ENCODE results near the gene OPTC. TPM values are rescaled to one million over a fixed set of nuclear protein-coding genes. Genes with fewer than 3 reads are reported as not detected.

The OPTC gene
- total RNA-seq, 2 experiments from 2014 or later = not detected

DNA sequence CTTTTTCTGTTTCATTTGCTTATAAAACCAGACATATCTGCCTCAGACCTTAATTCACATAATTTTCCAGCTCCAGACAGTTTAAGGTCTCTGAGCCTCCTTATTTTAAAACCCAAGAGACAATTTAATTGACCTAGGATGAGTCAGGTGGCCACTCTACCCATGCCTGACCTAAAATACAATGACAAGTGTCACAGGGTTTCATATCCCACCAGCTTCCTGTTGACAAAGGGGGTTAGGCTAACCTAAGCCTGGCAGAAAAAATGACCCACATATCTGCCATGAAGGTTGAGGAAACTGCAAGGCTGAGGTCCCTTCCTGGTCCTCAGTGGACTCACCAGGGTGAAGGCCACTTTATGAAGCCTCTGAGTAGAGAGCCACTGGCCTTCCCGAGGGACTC is 52.3 kb downstream of the OPTC start:
- no peaks in the 10 kb centered on the region for H3K9me3 Mint-ChIP-seq
- no peak overlapping the region for H3K27ac Mint-ChIP-seq
- DNase-seq = no peak
- H3K27me3 Mint-ChIP-seq = peaks cover 2% of the 10 kb centered on the region
- ChIA-PET CTCF (interaction anchor here (1.2 kb wide), 1 partner anchor 43 kb away, joined by 3 read pairs; no protein-coding TSS in a partner anchor), POLR2A (interaction anchor here (0.6 kb wide), 1 partner anchor 35 kb away, joined by 3 read pairs; no protein-coding TSS in a partner anchor)
- H3K4me1 Mint-ChIP-seq (ENCODE audit: low read depth) = no peaks in the 10 kb centered on the region
- no peak overlapping the region for H3K4me3 Mint-ChIP-seq
- no peaks in the 10 kb centered on the region for H3K36me3 Mint-ChIP-seq
- intact Hi-C loops (cut with micrococcal nuclease) = no loop called here

GRCh38 chr1:203547147-203547546 is 53.2 kb downstream of the OPTC start:
- peaks cover 2% of the 10 kb centered on the region for H3K27me3 Mint-ChIP-seq
- no peaks in the 10 kb centered on the region for H3K9me3 Mint-ChIP-seq
- H3K27ac Mint-ChIP-seq = no peak overlapping the region
- ChIA-PET POLR2A (no interaction called here), CTCF (interaction anchor here (1.0 to 1.2 kb wide), 2 partner anchors 44 to 155 kb away, joined by 3 to 4 read pairs; no protein-coding TSS in a partner anchor)
- DNase-seq = no peak
- no peak overlapping the region for H3K4me3 Mint-ChIP-seq
- H3K36me3 Mint-ChIP-seq = no peaks in the 10 kb centered on the region
- H3K4me1 Mint-ChIP-seq (ENCODE audit: low read depth) = no peaks in the 10 kb centered on the region
- intact Hi-C loops (cut with micrococcal nuclease) = no loop called here

DNA sequence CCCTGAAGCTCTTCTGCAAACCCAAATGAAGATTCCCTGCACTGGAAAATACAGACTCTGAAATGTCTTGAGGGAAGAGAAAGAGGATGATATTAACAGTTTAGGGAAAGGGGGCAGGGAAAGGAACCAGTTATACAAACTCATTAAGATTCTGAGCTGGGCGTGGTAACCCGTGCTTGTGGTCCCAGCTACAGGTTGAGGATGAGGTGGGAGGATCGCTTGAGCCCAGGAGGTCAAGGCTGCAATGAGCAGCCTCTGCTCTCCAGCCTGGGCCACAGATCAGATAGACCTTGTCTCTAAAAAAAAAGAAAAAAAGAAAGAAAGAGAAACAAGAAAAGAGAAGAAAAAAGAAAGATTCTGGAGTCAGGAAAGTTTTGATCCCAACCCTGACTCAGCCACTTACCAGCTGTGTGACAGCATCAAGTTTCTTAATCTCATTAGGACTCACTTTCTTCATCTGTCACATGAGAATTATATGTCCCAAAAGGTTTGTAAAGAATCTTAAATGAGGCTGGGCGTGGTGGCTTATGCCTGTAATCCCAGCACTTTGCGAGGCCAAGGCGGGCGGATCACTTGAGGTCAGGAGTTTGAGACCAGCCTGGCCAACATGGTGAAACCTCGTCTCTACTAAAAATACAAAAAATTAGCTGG is 53.9 kb downstream of the OPTC start:
- Mint-ChIP-seq H3K27ac (no peak overlapping the region), H3K36me3 (no peaks in the 10 kb centered on the region), H3K27me3 (peaks cover 2% of the 10 kb centered on the region), H3K4me1 (ENCODE audit: low read depth) (no peaks in the 10 kb centered on the region), H3K9me3 (no peaks in the 10 kb centered on the region), H3K4me3 (no peak overlapping the region)
- no peak for DNase-seq
- ChIA-PET POLR2A (interaction anchor here (0.6 kb wide), 1 partner anchor 41 kb away, joined by 3 read pairs; no protein-coding TSS in a partner anchor), CTCF (interaction anchor here (1.0 to 1.2 kb wide), 2 partner anchors 44 to 154 kb away, joined by 3 to 4 read pairs; no protein-coding TSS in a partner anchor)
- intact Hi-C loops (cut with micrococcal nuclease) = no loop called here

DNA sequence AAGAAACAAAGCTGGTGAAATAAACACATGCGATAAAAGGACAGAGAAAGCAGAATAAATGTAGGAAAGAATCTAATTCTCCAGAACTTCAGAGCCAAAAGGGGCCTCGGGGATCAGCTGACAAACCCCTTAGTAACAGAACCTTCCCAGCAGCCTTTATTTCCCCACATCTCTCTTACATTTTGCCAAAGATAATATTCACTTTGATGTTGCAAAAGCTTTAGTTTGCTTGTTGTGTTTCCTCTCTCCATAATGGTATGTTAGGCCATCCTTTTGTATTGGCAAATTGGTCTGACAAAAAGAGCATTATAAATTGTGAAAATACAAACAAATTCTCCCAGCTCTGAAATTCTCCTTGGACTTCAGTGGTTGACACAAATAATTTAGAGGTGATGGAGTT is 54.9 kb downstream of the OPTC start:
- Mint-ChIP-seq H3K27ac (no peak overlapping the region), H3K9me3 (no peaks in the 10 kb centered on the region), H3K36me3 (no peaks in the 10 kb centered on the region), H3K27me3 (peaks cover 2% of the 10 kb centered on the region), H3K4me1 (ENCODE audit: low read depth) (no peaks in the 10 kb centered on the region), H3K4me3 (no peak overlapping the region)
- POLR2A ChIA-PET = no interaction called here
- intact Hi-C loops (cut with micrococcal nuclease) = no loop called here
- CTCF ChIA-PET = interaction anchor here (0.9 kb wide), 1 partner anchor 153 kb away, joined by 3 read pairs; no protein-coding TSS in a partner anchor
- DNase-seq = no peak

GRCh38 chr1:203549309-203549708 is 55.4 kb downstream of the OPTC start:
- DNase-seq = no peak
- H3K27me3 Mint-ChIP-seq = peaks cover 2% of the 10 kb centered on the region
- intact Hi-C loops (cut with micrococcal nuclease) = no loop called here
- no peaks in the 10 kb centered on the region for H3K4me1 Mint-ChIP-seq (ENCODE audit: low read depth)
- H3K36me3 Mint-ChIP-seq = no peaks in the 10 kb centered on the region
- H3K27ac Mint-ChIP-seq = no peak overlapping the region
- H3K9me3 Mint-ChIP-seq = no peaks in the 10 kb centered on the region
- H3K4me3 Mint-ChIP-seq = no peak overlapping the region
- CTCF ChIA-PET = interaction anchor here (0.9 kb wide), 1 partner anchor 153 kb away, joined by 3 read pairs; no protein-coding TSS in a partner anchor
- POLR2A ChIA-PET = no interaction called here

GRCh38 chr1:203550846-203551245 is 56.9 kb downstream of the OPTC start:
- H3K4me3 Mint-ChIP-seq = no peak overlapping the region
- ChIA-PET CTCF (interaction anchor here (1.2 kb wide), 1 partner anchor 46 kb away, joined by 4 read pairs; no protein-coding TSS in a partner anchor), POLR2A (no interaction called here)
- H3K27ac Mint-ChIP-seq = no peak overlapping the region
- no peaks in the 10 kb centered on the region for H3K36me3 Mint-ChIP-seq
- H3K9me3 Mint-ChIP-seq = no peaks in the 10 kb centered on the region
- intact Hi-C loops (cut with micrococcal nuclease) = no loop called here
- no peaks in the 10 kb centered on the region for H3K4me1 Mint-ChIP-seq (ENCODE audit: low read depth)
- H3K27me3 Mint-ChIP-seq = peaks cover 2% of the 10 kb centered on the region
- no peak for DNase-seq

DNA sequence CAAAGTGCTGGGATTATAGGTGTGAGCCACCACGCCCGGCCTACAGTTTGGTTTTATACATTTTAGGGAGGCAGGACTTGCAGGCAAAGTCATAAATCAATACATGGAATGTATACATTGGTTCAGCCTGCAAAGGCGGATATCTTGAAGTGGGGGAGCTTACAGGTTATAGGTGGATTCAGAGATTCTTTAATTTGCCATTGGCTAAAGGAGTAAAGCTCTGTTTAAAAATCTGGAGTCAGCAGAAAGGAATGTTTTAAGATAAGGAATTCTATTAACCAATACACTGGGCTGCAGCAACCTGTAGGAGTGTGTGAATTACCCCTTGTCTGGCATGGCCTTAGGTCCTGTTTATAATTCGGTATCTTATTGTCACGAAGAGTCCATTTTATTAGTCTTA is 57.6 kb downstream of the OPTC start:
- H3K27ac Mint-ChIP-seq = no peak overlapping the region
- ChIA-PET POLR2A (no interaction called here), CTCF (no interaction called here)
- no peaks in the 10 kb centered on the region for H3K9me3 Mint-ChIP-seq
- intact Hi-C loops (cut with micrococcal nuclease) = no loop called here
- no peak overlapping the region for H3K4me3 Mint-ChIP-seq
- H3K36me3 Mint-ChIP-seq = no peaks in the 10 kb centered on the region
- H3K4me1 Mint-ChIP-seq (ENCODE audit: low read depth) = no peaks in the 10 kb centered on the region
- H3K27me3 Mint-ChIP-seq = peaks cover 2% of the 10 kb centered on the region
- DNase-seq = no peak

DNA sequence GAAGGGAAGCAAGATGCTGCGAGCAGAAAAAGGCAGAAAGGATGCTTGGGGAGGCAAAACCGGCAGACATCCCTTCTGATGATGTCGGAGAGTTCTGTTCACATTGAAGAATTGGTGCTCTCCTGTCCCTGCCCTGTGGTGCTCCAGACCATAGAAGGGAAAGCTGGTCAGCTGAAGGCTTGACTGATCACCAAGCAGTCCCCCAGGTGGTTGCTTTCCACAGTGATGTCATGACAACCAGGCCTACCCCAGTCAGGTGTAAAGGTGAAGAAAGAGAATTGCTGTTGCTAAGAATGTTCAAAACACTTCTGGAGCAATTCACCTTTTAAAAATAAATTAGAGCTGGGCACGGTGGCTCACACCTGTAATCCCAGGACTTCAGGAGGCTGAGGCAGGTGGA is 59.5 kb downstream of the OPTC start:
- DNase-seq = no peak
- intact Hi-C loops (cut with micrococcal nuclease) = no loop called here
- peaks cover 2% of the 10 kb centered on the region for H3K27me3 Mint-ChIP-seq
- H3K4me3 Mint-ChIP-seq = no peak overlapping the region
- POLR2A ChIA-PET = no interaction called here
- no peaks in the 10 kb centered on the region for H3K9me3 Mint-ChIP-seq
- CTCF ChIA-PET = no interaction called here
- H3K4me1 Mint-ChIP-seq (ENCODE audit: low read depth) = no peaks in the 10 kb centered on the region
- H3K36me3 Mint-ChIP-seq = no peaks in the 10 kb centered on the region
- H3K27ac Mint-ChIP-seq = no peak overlapping the region

- no peaks in the 10 kb centered on the region for H3K9me3 Mint-ChIP-seq
- H3K36me3 Mint-ChIP-seq = no peaks in the 10 kb centered on the region
- ChIA-PET POLR2A (no interaction called here), CTCF (no interaction called here)
- DNase-seq = no peak
- no peak overlapping the region for H3K27ac Mint-ChIP-seq
- H3K4me1 Mint-ChIP-seq (ENCODE audit: low read depth) = no peaks in the 10 kb centered on the region
- peaks cover 4% of the 10 kb centered on the region for H3K27me3 Mint-ChIP-seq
- intact Hi-C loops (cut with micrococcal nuclease) = no loop called here
- H3K4me3 Mint-ChIP-seq = no peak overlapping the region
Measured at GRCh38 chr1:203554071-203554470, 60.1 kb downstream of the OPTC start.

- DNase-seq = no peak
- POLR2A ChIA-PET = no interaction called here
- Mint-ChIP-seq H3K36me3 (no peaks in the 10 kb centered on the region), H3K4me1 (ENCODE audit: low read depth) (no peaks in the 10 kb centered on the region), H3K27me3 (peaks cover 4% of the 10 kb centered on the region), H3K4me3 (no peak overlapping the region), H3K27ac (no peak overlapping the region), H3K9me3 (no peaks in the 10 kb centered on the region)
- CTCF ChIA-PET = interaction anchor here (1.2 kb wide), 1 partner anchor 51 kb away, joined by 3 read pairs; no protein-coding TSS in a partner anchor
- intact Hi-C loops (cut with micrococcal nuclease) = no loop called here
Measured at GRCh38 chr1:203555076-203555475, 61.1 kb downstream of the OPTC start.

DNA sequence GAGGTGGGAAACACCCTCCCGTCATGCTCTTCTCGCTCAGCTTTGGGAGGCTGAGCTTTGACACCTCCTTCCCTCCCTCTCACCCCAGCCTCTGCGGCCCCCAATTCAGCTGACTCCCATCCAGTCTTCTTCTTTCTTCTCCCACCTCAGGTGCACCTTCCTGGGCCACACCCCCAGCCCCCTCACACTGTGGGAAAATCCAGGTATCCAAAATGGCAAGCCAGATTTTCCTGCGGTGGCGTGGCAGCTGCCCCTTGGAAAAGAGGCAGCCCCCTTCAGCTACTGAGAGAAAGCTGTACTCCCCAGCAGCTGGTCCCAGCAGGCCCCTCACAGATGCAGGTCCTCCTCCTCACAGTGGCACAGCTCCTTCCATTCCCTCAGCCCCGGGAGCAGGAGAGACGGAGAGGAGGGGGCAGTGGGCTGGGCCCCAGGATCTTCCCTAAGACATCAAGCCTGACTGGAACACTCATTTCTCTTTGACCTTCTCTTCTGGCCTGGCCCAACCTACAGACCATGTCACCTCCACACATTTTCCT is 61.6 kb downstream of the OPTC start:
- H3K4me1 Mint-ChIP-seq (ENCODE audit: low read depth) = no peaks in the 10 kb centered on the region
- CTCF ChIA-PET = interaction anchor here (1.2 kb wide), 1 partner anchor 51 kb away, joined by 3 read pairs; no protein-coding TSS in a partner anchor
- no peak overlapping the region for H3K4me3 Mint-ChIP-seq
- intact Hi-C loops (cut with micrococcal nuclease) = no loop called here
- no peaks in the 10 kb centered on the region for H3K9me3 Mint-ChIP-seq
- POLR2A ChIA-PET = no interaction called here
- H3K36me3 Mint-ChIP-seq = no peaks in the 10 kb centered on the region
- DNase-seq = no peak
- no peak overlapping the region for H3K27ac Mint-ChIP-seq
- peaks cover 4% of the 10 kb centered on the region for H3K27me3 Mint-ChIP-seq

GRCh38 chr1:203556047-203556851 is 62.3 kb downstream of the OPTC start:
- DNase-seq = no peak
- intact Hi-C loops (cut with micrococcal nuclease) = no loop called here
- H3K27ac Mint-ChIP-seq = no peak overlapping the region
- no peaks in the 10 kb centered on the region for H3K36me3 Mint-ChIP-seq
- H3K4me3 Mint-ChIP-seq = no peak overlapping the region
- ChIA-PET POLR2A (no interaction called here), CTCF (interaction anchor here (1.2 kb wide), 1 partner anchor 52 kb away, joined by 3 read pairs; no protein-coding TSS in a partner anchor)
- H3K9me3 Mint-ChIP-seq = no peaks in the 10 kb centered on the region
- no peaks in the 10 kb centered on the region for H3K4me1 Mint-ChIP-seq (ENCODE audit: low read depth)
- H3K27me3 Mint-ChIP-seq = peaks cover 2% of the 10 kb centered on the region

All from activated CD4-positive, alpha-beta memory T cell treated with anti-CD3 and anti-CD28 coated beads for 36 hours (primary cell).